ENCODE data around the gene ABCC2.

GRCh38 chr10:99742701-99743100 lies 39.7 kb upstream of the ABCC2 start:
- no peak for TF ChIP-seq TAF1 (IDR thresholded peaks at IDR 0.05; ENCODE audit: low read depth)
- TF ChIP-seq, protein P1, sequence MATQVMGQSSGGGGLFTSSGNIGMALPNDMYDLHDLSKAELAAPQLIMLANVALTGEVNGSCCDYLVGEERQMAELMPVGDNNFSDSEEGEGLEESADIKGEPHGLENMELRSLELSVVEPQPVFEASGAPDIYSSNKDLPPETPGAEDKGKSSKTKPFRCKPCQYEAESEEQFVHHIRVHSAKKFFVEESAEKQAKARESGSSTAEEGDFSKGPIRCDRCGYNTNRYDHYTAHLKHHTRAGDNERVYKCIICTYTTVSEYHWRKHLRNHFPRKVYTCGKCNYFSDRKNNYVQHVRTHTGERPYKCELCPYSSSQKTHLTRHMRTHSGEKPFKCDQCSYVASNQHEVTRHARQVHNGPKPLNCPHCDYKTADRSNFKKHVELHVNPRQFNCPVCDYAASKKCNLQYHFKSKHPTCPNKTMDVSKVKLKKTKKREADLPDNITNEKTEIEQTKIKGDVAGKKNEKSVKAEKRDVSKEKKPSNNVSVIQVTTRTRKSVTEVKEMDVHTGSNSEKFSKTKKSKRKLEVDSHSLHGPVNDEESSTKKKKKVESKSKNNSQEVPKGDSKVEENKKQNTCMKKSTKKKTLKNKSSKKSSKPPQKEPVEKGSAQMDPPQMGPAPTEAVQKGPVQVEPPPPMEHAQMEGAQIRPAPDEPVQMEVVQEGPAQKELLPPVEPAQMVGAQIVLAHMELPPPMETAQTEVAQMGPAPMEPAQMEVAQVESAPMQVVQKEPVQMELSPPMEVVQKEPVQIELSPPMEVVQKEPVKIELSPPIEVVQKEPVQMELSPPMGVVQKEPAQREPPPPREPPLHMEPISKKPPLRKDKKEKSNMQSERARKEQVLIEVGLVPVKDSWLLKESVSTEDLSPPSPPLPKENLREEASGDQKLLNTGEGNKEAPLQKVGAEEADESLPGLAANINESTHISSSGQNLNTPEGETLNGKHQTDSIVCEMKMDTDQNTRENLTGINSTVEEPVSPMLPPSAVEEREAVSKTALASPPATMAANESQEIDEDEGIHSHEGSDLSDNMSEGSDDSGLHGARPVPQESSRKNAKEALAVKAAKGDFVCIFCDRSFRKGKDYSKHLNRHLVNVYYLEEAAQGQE (IDR thresholded peaks at IDR 0.05; ENCODE audit: low read depth) = no peak
- no peak for TF ChIP-seq TEAD4 (IDR thresholded peaks at IDR 0.05)
- TF ChIP-seq YY1 (IDR thresholded peaks at IDR 0.05; ENCODE audit: low read depth) = no peak
- TF ChIP-seq, protein P2, sequence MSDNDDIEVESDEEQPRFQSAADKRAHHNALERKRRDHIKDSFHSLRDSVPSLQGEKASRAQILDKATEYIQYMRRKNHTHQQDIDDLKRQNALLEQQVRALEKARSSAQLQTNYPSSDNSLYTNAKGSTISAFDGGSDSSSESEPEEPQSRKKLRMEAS (IDR thresholded peaks at IDR 0.05) = no peak
- TF ChIP-seq CEBPB (IDR thresholded peaks at IDR 0.05) = no peak
- TF ChIP-seq NFIC (IDR thresholded peaks at IDR 0.05) = no peak
- TF ChIP-seq EP300 (IDR thresholded peaks at IDR 0.05; ENCODE audit: borderline replicate concordance) = no peak
- no peak for TF ChIP-seq EGR1 (IDR thresholded peaks at IDR 0.05)
- no peak for TF ChIP-seq FOXM1 (IDR thresholded peaks at IDR 0.05; ENCODE audit: borderline replicate concordance, low read depth)
